ENCODE results near the gene ASMT. TPM values are rescaled to one million over a fixed set of nuclear protein-coding genes. Genes with fewer than 3 reads are reported as not detected.

The ASMT gene
- total and polyA plus RNA-seq, 4 donors, result 0.26 TPM; not detected in 3

- DNase-seq (ENCODE audit: low spot score), result no peak
- Histone ChIP-seq H3K9me3 (ENCODE audit: control insufficient read depth in 4 of 4, low read length in 3 of 4) (no peaks in the 10 kb centered on the region), H3K4me1 (ENCODE audit: control insufficient read depth in 4 of 4, insufficient read depth in 4 of 4, low read length in 3 of 4) (no peaks in the 10 kb centered on the region), H3K27ac (ENCODE audit: low read depth in 1 of 2, low read length in 2 of 2) (no peak overlapping the region), H3K4me3 (ENCODE audit: low read depth in 1 of 3, low read length in 3 of 3) (no peak overlapping the region), H3K9ac (ENCODE audit: low read depth in 1 of 2, low read length in 2 of 2) (no peak overlapping the region), H3K36me3 (ENCODE audit: control insufficient read depth in 4 of 4, insufficient read depth in 3 of 4, low read depth in 1 of 4, low read length in 3 of 4) (no peaks in the 10 kb centered on the region), H3K27me3 (ENCODE audit: control insufficient read depth in 4 of 4, insufficient read depth in 4 of 4, low read length in 3 of 4) (no peaks in the 10 kb centered on the region)
- 85% methylated on average over 5 of the region's 5 CpGs for WGBS
- TF ChIP-seq JUND (IDR thresholded peaks at IDR 0.05) (no peak), CTCF (IDR thresholded peaks at IDR 0.05; ENCODE audit: low read depth, low read length, missing input control) (no peak)
These were observed 2.1 kb upstream of the ASMT start for GRCh38 chrX:1612641-1613286.

- Histone ChIP-seq H3K36me3 (ENCODE audit: control insufficient read depth in 4 of 4, insufficient read depth in 3 of 4, low read depth in 1 of 4, low read length in 3 of 4) (no peaks in the 10 kb centered on the region), H3K27me3 (ENCODE audit: control insufficient read depth in 4 of 4, insufficient read depth in 4 of 4, low read length in 3 of 4) (no peaks in the 10 kb centered on the region), H3K4me3 (ENCODE audit: low read depth in 1 of 3, low read length in 3 of 3) (no peak overlapping the region), H3K4me1 (ENCODE audit: control insufficient read depth in 4 of 4, insufficient read depth in 4 of 4, low read length in 3 of 4) (no peaks in the 10 kb centered on the region), H3K27ac (ENCODE audit: low read depth in 1 of 2, low read length in 2 of 2) (no peak overlapping the region), H3K9me3 (ENCODE audit: control insufficient read depth in 4 of 4, low read length in 3 of 4) (no peaks in the 10 kb centered on the region), H3K9ac (ENCODE audit: low read depth in 1 of 2, low read length in 2 of 2) (no peak overlapping the region)
- TF ChIP-seq REST (IDR thresholded peaks at IDR 0.05) (no peak), HNF4A (conservative IDR thresholded peaks at IDR 0.05) (no peak), ATF3 (IDR thresholded peaks at IDR 0.05) (no peak), RXRA (IDR thresholded peaks at IDR 0.05) (no peak), SP1 (IDR thresholded peaks at IDR 0.05) (no peak), CTCF (IDR thresholded peaks at IDR 0.05; ENCODE audit: low read depth, low read length, missing input control) (no peak), YY1 (IDR thresholded peaks at IDR 0.05) (no peak)
- DNase-seq (ENCODE audit: low spot score), result no peak
- WGBS, result 67% methylated on average over 4 of the region's 4 CpGs
These were observed 3.8 kb downstream of the ASMT start for GRCh38 chrX:1618689-1619088.

- Histone ChIP-seq H3K9ac (ENCODE audit: low read depth in 1 of 2, low read length in 2 of 2) (no peak overlapping the region), H3K27ac (ENCODE audit: low read depth in 1 of 2, low read length in 2 of 2) (no peak overlapping the region), H3K27me3 (ENCODE audit: control insufficient read depth in 4 of 4, insufficient read depth in 4 of 4, low read length in 3 of 4) (no peaks in the 10 kb centered on the region), H3K4me1 (ENCODE audit: control insufficient read depth in 4 of 4, insufficient read depth in 4 of 4, low read length in 3 of 4) (no peaks in the 10 kb centered on the region), H3K9me3 (ENCODE audit: control insufficient read depth in 4 of 4, low read length in 3 of 4) (no peaks in the 10 kb centered on the region), H3K36me3 (ENCODE audit: control insufficient read depth in 4 of 4, insufficient read depth in 3 of 4, low read depth in 1 of 4, low read length in 3 of 4) (no peaks in the 10 kb centered on the region), H3K4me3 (ENCODE audit: low read depth in 1 of 3, low read length in 3 of 3) (no peak overlapping the region)
- WGBS, result 86% methylated on average over 21 of the region's 21 CpGs
- DNase-seq (ENCODE audit: low spot score), result no peak
- TF ChIP-seq HNF4G (IDR thresholded peaks at IDR 0.05) (no peak), REST (IDR thresholded peaks at IDR 0.05) (no peak), HNF4A (conservative IDR thresholded peaks at IDR 0.05) (no peak), MAX (IDR thresholded peaks at IDR 0.05) (no peak), ZBTB33 (IDR thresholded peaks at IDR 0.05) (no peak), JUND (IDR thresholded peaks at IDR 0.05) (no peak), ATF3 (IDR thresholded peaks at IDR 0.05) (no peak)
These were observed 8.8 kb downstream of the ASMT start for GRCh38 chrX:1623691-1624090.
